Neural crest cell (in vitro differentiated cells): ENCODE results near the gene PPP2R5D. TPM values are rescaled to one million over a fixed set of nuclear protein-coding genes. Genes with fewer than 3 reads are reported as not detected.

Experiments
- DNase-seq: peaks from one replicate; pipeline ENCODE4 v3.0.0; 2021; ENCODE audit warnings: low read depth, mixed read lengths, low spot score
- H3K27ac Mint-ChIP-seq: one replicate; pipeline ENCODE4 v1.8.0; 2021; ENCODE audit warnings: mild to moderate bottlenecking, mixed read lengths; ENCODE audit not compliant: unreplicated experiment
- H3K27me3 Mint-ChIP-seq: 2 replicates; pipeline ENCODE4 v1.8.0; 2021; ENCODE audit warnings: low read depth, mild to moderate bottlenecking, mixed read lengths
- H3K36me3 Mint-ChIP-seq: 2 replicates; pipeline ENCODE4 v1.8.0; 2021; ENCODE audit warnings: low read depth, mild to moderate bottlenecking, mixed read lengths
- H3K4me1 Mint-ChIP-seq: 2 replicates; pipeline ENCODE4 v1.8.0; 2021; ENCODE audit warnings: mixed read lengths
- H3K4me3 Mint-ChIP-seq: one replicate; pipeline ENCODE4 v1.8.0; 2021; ENCODE audit warnings: mild to moderate bottlenecking, mixed read lengths
- H3K9me3 Mint-ChIP-seq: 2 replicates; pipeline ENCODE4 v1.8.0; 2021; ENCODE audit warnings: mixed read lengths
- CTCF ChIP-seq: fragments of 200-600 bp; sonication (generic); conservative IDR thresholded peaks from 2 replicates; pipeline ENCODE4 v1.5.0; 2021; ENCODE audit warnings: antibody characterized with exemption, mild to moderate bottlenecking
- total RNA-seq: library from RNA; stranded (reverse); gene quantifications from 2 replicates; pipeline ENCODE4 v1.2.1, GENCODE V29; 2021

PPP2R5D gene
- total RNA-seq, 1 donor from 2014 or later: 67.5 TPM

DNA sequence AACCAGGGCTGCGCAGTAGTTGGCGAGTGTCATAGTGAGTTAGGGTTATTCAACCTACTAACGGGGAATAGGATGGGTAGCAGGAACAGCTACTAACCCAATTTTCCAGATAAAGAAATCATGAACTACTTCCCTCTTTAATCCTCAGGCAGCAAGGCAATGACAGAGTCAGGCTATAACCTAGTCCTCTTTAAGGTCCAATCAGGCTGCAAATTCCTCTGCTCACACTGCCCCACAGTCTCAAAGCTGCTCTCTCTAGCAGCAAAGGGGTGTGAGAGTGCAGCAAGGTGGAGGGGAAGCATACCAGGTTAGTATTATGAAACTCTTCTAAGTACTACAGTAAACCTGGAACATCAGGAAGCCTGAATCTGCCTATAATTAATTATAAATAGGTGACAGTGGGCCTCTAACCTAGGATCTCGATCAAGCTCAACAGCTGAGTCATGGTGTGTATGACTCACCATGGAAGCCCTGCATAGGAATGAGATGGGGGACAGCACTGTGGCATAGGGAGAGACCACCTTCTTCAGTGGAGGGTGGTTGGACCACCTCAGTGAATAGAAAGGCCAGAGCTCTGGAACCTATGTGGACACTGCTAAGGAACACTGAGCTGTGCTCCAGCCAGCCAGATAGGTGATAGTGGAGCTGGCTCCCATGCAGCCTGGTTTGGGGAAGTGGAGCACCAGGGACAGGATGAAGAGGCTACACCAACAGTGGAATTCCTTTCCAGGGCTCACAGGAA lies 13.3 kb upstream of the PPP2R5D start:
- no peak overlapping the region for H3K27ac Mint-ChIP-seq
- H3K27me3 Mint-ChIP-seq: no peaks in the 10 kb centered on the region
- H3K36me3 Mint-ChIP-seq: peaks cover 4% of the 10 kb centered on the region
- H3K9me3 Mint-ChIP-seq: no peaks in the 10 kb centered on the region
- no peak overlapping the region for H3K4me3 Mint-ChIP-seq
- no peak for TF ChIP-seq CTCF
- no peak for DNase-seq
- H3K4me1 Mint-ChIP-seq: no peaks in the 10 kb centered on the region

- no peak overlapping the region for H3K27ac Mint-ChIP-seq
- peaks cover 2% of the 10 kb centered on the region for H3K4me1 Mint-ChIP-seq
- no peak for DNase-seq
- TF ChIP-seq CTCF: no peak
- no peaks in the 10 kb centered on the region for H3K27me3 Mint-ChIP-seq
- H3K4me3 Mint-ChIP-seq: peak overlapping the region; percentile 2
- H3K9me3 Mint-ChIP-seq: no peaks in the 10 kb centered on the region
- peaks cover 4% of the 10 kb centered on the region for H3K36me3 Mint-ChIP-seq
These were observed 12.5 kb upstream of the PPP2R5D start for GRCh38 chr6:42971746-42972327.

- no peak for DNase-seq
- no peak overlapping the region for H3K4me3 Mint-ChIP-seq
- H3K36me3 Mint-ChIP-seq: peaks cover 4% of the 10 kb centered on the region
- H3K27me3 Mint-ChIP-seq: no peaks in the 10 kb centered on the region
- no peaks in the 10 kb centered on the region for H3K9me3 Mint-ChIP-seq
- TF ChIP-seq CTCF: no peak
- peaks cover 10% of the 10 kb centered on the region for H3K4me1 Mint-ChIP-seq
- no peak overlapping the region for H3K27ac Mint-ChIP-seq
These were observed 10.4 kb upstream of the PPP2R5D start for GRCh38 chr6:42973926-42974325.

- H3K27me3 Mint-ChIP-seq: no peaks in the 10 kb centered on the region
- DNase-seq: no peak
- peaks cover 20% of the 10 kb centered on the region for H3K4me1 Mint-ChIP-seq
- TF ChIP-seq CTCF: no peak
- no peak overlapping the region for H3K27ac Mint-ChIP-seq
- no peak overlapping the region for H3K4me3 Mint-ChIP-seq
- no peaks in the 10 kb centered on the region for H3K9me3 Mint-ChIP-seq
- H3K36me3 Mint-ChIP-seq: peaks cover 4% of the 10 kb centered on the region
These were observed 9.4 kb upstream of the PPP2R5D start for GRCh38 chr6:42974919-42975505.

- Mint-ChIP-seq H3K36me3 (peaks cover 4% of the 10 kb centered on the region), H3K9me3 (no peaks in the 10 kb centered on the region), H3K4me1 (peaks cover 24% of the 10 kb centered on the region), H3K4me3 (peak overlapping the region; percentile 89), H3K27me3 (no peaks in the 10 kb centered on the region), H3K27ac (no peak overlapping the region)
- peak; percentile 25 for DNase-seq
- no peak for TF ChIP-seq CTCF
These were observed 5.9 kb upstream of the PPP2R5D start for GRCh38 chr6:42978487-42978838.
